CD1c-positive myeloid dendritic cell (primary cell): ENCODE measurements around the gene LMTK3.
A peak's percentile ranks its signal among the peaks of the same experiment; 100 is the strongest.
"Not testable (repeated sequence)": the region's sequence is repeated elsewhere in the genome, so short reads cannot be mapped to it uniquely, and the experiment has no call there.

Experiments
- DNase-seq: peaks from one replicate; pipeline ENCODE4 v3.0.0-alpha.2; 2016; ENCODE audit errors: extremely low spot score

Gene LMTK3

DNA sequence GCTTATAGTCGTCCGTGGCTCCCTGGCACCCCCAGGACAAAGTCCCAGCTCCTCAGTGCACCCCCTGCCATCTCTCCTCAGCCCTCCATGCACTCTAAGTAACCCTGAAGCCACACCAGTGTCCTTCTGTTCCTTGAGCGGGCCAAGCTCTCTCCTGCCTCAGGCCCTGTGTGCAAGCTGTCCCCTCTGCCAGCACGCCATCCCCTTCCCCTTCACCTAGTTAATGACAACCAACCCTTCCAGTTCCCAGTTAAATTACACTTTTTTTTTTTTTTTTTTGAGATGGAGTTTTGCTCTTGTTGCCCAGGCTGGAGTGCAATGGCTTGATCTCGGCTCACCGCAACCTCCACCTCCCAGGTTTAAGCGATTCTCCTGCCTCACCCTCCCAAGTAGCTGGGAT lies 23.2 kb downstream of the LMTK3 start:
- not testable (repeated sequence) for DNase-seq

DNA sequence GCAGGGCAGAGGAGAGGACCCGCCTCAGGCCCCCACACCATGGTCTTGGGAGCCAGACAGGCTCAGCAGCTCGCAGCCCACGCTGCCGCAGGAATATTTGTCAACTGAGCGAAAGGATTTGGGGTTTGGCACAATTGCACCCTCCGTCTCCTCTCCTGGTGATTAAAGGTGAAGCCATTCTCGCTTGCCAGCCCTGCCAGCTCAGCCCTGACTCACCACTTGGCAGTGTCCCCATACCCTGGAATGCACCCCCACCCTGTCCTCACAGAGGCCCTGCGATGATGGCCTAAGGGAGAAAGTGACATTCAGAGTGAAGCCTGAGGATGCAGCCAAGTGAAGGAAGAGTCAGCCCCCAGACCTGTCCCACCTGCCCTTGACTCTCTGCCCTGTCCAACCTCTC lies 23.7 kb downstream of the LMTK3 start:
- no peak for DNase-seq

DNA sequence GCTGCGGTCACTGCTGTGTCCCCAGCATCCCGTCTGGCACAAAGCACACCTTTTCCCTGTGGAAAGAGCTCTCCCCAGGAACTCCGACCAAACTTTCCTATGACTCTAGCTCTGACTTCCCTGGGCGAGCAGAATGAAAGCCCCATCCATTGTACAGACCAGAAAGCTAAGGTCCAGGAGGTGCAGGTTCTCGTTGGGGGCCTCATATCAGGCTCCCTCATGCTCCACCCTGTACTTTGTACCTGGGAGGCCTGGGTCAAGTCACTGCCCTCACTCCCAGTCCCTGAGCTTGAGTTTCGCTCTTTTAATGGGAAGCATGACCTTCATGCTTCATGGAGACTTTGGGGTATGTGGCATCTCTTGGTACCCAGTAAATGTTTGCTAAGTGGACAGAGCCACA lies 24.1 kb downstream of the LMTK3 start:
- DNase-seq = no peak

DNA sequence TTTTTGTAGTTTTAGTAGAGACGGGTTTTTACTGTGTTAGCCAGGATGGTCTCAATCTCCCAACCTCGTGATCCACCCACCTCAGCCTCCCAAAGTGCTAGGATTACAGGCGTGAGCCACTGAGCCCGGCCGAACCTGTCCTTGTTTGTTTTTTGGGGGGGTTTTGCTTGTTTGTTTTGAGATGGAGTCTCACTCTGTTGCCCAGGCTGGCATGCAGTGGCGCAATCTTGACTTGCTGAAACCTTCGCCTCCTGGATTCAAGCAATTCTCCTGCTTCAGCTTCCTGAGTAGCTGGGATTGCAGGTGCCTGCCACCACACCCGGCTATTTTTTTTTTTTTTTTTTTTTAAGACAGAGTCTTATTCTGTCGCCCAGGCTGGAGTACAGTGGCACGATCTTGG lies 24.9 kb downstream of the LMTK3 start:
- DNase-seq = not testable (repeated sequence)

DNA sequence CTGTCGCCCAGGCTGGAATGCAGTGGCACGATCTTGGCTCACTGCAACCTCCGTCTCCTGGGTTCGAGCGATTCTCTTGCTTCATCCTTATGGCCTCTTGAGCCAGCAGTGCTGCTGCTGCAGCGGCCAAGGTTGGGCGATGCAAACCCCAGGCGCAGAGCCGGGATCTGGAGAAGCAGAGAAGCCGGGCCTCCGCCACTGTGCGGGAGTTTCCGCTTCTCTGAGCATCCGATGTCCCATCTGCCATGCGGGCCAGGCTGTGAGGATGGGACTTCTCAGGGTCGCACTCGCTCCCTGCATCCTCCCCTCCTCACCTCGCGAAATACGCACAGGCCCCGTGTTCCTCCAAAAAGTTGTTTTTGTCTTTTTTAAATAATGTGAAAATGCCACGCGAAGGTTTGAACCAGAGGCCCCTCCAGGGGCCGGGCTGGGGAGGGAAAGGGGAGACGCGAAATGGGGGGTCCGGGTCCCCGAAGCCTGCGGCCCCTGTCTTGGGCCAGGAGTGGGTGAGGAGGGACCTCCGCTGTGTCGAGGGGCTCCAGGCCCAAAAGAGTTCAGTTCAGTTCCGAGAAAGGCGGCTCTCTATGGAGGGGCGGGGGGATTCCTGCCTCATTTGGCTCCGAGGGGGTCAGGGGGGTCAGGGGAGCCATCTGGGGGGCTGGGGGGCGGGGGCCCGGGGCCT lies 26.6 kb downstream of the LMTK3 start:
- DNase-seq = no peak

DNA sequence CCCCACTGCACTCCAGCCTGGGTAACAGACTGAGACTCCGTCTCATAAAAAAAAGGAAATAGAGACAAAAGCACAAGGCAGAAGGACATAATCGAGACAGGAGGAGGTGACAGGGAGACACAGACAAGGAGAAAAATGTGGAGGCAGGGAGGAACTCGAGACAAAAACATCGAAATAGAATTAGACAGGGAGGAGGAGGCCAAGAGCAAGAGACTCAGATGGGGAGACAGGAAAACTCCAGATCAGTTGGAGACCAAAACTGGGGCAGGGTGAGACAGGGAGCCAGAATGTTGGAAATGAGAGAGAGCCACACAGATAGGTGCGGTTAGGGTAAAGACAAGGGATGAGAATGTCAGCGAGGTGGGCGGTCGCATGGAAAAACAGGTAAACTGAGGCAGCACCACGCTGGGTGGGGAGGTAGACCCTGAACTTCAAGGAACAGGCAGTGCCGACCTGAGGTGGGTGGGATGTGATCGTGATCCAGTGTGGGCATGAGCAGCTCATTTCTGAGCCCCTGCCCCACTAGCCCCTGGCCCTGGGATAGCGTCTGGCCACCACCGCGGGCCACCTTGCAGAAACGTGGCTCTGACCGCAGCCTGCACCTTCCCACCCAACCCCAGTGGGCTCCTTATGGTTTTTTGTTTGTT lies 27.3 kb downstream of the LMTK3 start:
- no peak for DNase-seq

DNA sequence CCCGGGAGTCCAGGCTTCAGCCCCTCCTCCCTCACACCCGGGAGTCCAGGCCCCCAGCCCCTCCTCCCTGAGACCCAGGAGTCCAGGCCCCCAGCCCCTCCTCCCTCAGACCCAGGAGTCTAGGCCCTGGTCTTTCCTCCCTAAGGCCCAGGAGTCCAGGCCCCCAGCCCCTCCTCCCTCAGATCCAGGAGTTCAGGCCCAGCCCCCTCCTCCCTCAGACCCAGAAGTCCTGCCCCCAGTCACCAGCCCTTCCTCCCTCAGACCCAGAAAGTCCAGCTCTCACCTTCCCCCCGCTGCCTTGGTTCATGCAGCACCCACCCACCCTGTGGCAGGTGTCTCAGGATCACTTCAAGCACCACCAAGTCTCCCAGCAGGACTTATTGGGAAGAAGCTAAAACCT lies 28.3 kb downstream of the LMTK3 start:
- no peak for DNase-seq

DNA sequence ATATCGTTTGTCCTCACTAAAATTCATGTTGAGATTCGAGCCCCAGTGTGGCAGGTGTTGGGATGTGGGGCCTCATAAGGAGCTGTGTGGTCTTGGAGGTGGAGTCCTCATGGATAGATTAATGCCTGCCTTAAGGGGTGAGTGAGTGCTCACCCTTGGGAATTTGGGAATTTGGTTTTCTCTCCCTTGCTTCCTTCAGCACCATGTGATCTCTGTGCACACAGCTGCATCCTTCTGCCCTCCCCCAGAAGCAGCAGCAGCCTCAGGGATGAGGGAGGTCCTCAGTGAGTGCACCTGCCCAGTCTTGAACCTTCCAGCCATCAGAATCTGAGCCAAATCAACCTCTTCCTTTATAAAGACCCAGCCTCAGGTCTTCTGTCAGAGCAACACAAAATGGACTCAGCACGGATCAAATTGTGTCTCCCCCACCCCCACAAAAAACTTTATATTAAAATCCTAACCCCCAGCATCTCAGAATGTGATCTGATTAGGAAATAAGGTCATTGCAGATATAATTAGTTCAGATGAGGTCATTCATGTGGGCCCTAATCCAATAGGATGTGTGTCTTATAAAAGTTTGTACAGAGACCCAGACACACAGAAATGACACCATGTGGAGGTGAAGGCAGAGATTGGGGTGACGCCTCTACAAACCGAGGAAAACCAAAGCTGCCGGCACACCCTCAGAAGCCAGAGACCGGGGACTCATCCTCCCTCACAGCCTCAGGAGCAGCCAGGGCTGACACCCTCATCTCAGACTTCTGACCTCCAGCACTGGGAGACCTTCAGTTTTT lies 29.6 kb downstream of the LMTK3 start:
- DNase-seq = no peak

DNA sequence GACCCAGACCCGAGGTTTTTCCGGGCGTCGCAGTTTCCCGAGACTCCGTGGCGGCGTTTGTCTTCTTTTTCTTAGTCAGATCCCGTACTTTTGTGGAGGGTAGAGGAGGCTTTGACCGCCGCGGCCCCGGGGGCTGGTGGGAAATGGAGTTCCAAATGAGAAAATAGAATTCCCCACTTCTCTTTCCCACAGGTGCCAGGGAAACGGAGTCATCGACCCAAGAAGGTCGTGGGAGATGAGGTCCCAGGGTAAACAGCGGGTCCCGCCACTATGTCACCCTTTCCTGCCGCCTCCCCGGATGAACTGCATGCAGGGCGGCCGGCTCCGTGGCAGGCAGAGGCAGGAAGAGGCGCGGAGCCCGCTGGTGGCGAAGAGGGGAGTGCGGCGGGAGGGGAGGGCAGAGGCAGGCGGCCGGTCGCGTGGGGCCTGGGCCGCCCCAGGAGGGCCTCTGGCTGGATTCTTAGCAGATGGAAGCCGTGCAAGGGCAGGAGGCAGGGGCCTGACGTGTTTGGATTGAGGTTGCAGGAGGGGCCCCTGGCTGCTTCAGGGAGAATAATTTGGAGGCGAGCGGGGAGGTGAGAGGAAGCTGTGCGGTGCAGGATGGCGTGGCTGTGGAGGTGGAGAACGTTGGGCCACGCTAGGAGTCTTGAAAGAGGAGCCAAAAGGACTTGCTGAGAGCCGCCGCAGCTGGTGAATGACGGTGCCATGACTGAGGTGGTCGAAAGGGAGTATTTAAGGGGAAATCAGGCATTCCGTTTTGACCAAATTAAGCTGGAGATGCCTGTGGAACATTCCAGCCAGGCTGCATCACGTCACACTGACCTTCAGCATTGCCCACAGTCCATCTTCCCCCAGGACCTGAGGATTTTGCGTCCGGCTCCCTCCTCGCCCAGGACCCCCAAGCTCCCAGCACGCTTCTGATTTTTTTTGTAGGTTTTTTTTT lies 30.8 kb downstream of the LMTK3 start:
- DNase-seq = peak; percentile 43

DNA sequence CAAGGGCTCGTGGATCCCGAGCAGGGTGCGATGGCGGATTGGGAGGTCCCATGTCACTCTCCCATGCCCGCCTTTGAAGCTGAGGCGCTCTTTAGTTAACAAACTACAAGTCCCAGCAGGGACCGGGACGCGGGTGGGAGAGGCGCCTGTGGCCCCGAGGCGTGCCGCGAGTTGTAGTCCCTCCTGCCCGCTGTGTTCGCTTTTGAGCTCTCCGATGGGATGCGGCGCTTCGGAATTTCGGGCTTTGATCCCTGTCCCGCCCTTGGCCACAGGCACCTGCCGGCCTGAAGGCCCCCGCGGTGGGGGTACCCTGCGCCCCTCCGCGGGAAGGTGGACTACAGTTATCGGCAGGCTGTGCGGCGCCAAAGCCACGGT lies 31.5 kb downstream of the LMTK3 start:
- DNase-seq = peak; percentile 34

DNA sequence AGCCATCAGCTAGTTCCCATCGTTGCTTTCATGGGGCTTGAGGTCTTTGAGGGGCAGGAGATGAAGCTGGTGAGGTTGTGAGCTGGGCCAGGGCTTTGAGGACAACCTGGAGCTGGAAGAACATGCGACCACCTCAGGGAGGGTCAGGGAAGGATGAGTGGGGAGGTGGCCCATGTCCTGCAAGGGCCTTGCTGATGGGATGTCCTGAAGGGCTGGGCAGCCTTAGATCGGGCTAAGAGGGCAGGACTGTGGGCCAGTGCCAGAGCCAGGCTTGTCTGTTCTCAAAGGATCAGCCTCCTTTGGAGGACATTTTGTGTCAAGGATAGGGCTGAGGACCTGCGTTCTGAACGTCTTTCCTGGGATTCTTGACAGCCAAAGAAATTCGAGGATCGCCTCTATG lies 31.9 kb downstream of the LMTK3 start:
- no peak for DNase-seq

DNA sequence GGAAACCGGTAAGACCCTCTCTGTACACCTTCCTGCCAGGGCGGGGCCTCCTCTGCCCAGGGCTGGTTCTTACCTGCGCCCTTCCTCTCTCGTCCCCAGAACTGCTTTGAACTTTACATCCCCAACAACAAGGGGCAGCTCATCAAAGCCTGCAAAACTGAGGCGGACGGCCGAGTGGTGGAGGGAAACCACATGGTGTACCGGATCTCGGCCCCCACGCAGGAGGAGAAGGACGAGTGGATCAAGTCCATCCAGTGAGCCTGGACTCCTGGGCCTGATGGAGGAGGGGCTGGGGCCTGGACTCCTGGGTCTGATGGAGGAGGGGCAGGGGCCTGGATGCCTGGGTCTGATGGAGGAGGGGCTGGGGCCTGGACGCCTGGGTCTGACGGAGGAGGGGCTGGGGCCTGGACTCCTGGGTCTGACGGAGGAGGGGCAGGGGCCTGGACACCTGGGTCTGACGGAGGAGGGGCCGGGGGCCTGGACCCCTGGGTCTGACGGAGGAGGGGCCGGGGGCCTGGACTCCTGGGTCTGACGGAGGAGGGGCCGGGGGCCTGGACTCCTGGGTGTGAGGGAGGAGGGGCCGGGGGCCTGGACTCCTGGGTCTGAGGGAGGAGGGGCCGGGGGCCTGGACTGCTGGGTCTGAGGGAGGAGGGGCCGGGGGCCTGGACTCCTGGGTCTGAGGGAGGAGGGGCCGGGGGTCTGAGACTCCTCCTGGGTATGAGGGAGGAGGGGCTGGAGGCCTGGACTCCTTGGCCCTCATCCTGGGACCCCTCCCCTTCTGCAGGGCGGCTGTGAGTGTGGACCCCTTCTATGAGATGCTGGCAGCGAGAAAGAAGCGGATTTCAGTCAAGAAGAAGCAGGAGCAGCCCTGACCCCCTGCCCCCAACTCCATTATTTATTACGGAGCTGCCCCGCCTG lies 33.0 kb downstream of the LMTK3 start:
- DNase-seq = no peak

DNA sequence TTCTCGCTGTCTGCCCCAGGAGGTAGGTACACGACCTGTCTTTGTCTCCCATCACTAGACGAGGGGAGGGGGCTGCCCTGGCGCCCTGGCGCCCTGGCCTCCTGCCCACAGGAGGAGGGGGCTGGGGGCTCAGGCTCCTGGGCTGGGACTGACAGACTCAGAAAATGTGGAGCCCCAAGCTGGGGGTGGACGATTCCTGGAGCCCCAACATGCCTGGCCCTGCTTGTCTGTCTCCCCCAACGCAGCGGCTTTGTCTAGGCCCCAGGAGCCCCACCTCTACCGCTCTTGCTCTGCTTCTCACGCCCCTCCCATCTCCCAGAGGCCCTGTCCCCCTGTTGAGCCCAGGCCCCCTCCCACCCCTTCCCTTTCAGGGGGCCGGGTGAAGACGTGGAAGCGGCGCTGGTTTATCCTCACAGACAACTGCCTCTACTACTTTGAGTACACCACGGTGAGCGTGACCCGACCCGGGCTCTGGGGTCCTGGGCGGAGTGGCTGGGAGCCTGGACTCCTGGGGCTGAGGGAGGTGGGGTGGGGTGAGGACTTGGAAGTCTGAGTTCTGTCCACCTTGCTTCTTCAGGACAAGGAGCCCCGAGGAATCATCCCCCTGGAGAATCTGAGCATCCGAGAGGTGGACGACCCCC lies 33.8 kb downstream of the LMTK3 start:
- no peak for DNase-seq

DNA sequence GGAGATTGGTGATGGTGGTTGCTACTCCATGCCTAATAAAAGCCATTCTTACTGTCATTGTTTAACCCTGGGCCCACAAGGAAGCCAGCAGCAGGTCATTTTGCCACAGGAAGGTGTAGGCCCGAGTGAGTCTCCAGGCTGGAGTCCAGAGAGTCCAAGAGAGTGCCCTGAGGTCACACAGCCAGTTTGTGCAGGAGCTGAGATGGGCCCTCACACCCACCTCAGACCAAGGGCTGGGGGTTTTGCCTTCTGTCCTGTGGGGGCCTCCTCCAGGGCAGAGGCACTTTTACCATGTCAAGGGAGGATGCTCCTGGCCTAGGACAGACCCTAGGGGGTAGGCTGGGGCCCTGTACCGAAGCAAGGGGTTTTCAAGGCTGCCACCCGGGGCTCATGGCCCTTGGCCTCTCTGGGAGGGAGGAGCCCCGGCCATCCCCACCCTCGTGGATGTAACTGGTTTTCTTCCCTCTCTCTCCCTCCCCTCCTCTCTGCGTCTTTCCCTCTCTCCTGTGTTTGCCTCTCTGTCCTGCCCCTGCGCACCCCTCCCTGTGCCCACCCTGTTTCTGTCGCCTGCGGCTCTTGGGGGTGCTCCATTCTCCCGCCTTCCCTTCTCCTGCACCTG lies 34.5 kb downstream of the LMTK3 start:
- no peak for DNase-seq

DNA sequence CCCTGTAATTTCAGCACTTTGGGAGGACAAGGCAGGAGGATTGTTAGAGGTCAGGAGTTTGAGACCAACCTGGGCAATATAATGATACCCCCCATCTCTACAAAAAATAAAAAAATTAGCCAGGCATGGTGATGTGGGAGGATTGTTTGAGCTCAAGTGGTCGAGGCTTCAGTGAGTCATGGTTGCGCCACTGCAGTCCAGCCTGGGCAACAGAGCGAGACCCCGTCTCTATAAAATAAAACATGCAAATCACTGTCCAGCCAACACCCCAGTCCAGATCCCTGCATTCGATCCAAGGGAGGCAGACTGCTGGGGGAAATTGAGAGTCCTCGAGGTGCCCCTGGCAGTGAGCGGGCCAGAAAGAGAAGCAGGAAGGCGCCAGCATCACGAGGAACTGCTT lies 35.5 kb downstream of the LMTK3 start:
- DNase-seq = no peak

DNA sequence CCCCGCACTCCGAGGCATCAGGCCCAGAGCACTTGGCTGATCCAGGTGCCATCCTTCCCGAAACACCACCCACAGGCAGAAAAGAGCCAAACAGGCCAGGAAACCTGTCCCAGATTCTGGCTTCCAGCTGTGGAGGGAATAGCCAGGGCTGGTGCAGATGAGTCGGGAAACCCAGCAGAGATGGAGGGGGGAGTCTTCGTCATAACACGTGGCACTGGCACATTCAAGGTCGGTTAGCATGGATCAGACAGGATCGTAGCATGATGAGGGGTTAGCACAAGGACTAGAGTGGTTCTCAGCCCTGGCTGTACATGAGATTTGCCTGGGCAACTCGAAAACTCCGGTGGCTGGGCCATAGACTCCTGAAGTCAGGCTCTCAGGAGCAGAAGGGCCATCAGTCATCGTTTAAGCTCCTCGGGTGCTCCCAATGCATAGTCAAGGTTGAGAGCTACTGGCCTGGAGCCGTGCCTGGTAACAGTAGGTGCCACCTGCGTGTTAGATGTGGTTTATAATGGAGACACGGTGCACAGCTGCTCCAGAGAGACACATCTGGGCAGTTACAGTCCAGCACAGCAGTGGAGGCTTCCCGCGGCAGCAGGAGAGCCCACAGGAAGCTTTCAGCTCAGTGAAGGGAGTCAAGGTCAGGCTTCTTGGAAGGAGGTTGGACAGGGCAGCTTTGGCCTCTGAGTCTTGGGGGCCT lies 36.1 kb downstream of the LMTK3 start:
- DNase-seq = no peak

DNA sequence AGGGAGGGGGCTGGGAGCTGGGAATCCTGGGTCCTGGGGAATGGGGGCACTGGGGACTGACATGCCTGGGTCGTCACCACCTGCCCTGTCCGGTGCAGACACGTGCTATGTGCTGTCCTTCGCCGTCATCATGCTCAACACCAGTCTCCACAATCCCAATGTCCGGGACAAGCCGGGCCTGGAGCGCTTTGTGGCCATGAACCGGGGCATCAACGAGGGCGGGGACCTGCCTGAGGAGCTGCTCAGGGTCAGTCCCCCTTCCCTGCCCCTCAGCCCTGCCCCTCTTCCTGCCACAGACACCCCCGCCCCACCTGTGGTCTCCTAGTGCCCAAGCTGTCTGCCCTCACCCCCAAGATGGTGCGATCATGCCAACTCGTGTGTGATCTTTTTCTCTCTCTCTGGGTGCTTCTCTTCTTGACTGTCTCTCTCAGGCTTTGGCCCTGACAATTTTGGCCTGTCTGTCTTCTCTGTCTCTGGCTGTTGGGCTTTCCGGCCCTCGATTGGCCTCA lies 37.5 kb downstream of the LMTK3 start:
- no peak for DNase-seq

DNA sequence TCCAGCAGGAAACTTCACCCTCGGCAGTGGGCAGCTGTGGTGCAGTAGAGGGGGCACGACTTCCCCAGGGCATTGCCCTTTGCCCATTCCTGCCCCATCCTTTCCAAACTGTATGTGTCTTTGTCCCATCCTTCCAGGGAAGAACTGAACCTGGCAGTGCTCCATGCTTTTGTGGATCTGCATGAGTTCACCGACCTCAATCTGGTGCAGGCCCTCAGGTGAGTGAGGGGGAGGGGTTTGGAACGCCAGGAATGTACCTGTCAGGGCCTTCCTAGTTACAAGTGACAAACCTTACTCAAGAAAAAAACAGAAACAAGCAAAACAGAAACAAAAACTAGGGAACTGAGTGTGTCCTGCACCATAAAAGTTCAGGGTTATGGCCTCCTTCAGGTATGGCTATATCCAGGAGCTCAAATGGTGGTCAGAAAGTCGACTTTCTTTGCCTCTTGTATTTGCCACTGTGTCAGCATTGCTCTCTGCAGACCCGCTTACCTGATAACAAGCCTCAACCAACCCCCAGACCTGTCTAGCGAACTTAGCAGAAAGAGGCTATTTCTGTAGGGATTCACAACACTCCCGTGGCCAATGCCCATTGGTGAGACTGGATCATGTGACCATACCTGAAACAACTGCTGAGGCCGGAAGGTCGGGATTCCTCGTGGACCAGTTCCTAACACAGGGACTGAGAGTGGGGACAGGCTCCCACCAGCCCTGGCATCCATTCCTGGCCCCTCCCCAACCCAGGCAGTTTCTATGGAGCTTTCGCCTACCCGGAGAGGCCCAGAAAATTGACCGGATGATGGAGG lies 38.3 kb downstream of the LMTK3 start:
- DNase-seq = no peak
